Stimulated activated CD8-positive, alpha-beta memory T cell treated with anti-CD3 and anti-CD28 coated beads, Interleukin-12 subunit alpha, Interleukin-12 subunit beta, amount 100 ng/mL, for 24 hours (primary cell): ENCODE results near the gene BLVRA.
"Not testable (repeated sequence)": the region's sequence is repeated elsewhere in the genome, so short reads cannot be mapped to it uniquely, and the experiment has no call there.

Experiments
- DNase-seq: peaks from one replicate; pipeline ENCODE4 v3.0.0-alpha.2; 2020; ENCODE audit errors: extremely low read depth

Gene BLVRA

GRCh38 chr7:43769281-43769680, 10.8 kb downstream of the BLVRA start:
- no peak for DNase-seq

- no peak for DNase-seq
Measured at GRCh38 chr7:43769791-43770465, 11.4 kb downstream of the BLVRA start.

- DNase-seq, result no peak
Measured at GRCh38 chr7:43771128-43771527, 12.6 kb downstream of the BLVRA start.

GRCh38 chr7:43771573-43771972, 13.1 kb downstream of the BLVRA start:
- DNase-seq, result no peak

- DNase-seq, result not testable (repeated sequence)
Measured at GRCh38 chr7:43773268-43773667, 14.8 kb downstream of the BLVRA start.

- not testable (repeated sequence) for DNase-seq
Measured at GRCh38 chr7:43775255-43775654, 16.8 kb downstream of the BLVRA start.

- DNase-seq, result not testable (repeated sequence)
Measured at GRCh38 chr7:43778293-43779044, 20.0 kb downstream of the BLVRA start.

- no peak for DNase-seq
Measured at GRCh38 chr7:43779045-43779812, 20.7 kb downstream of the BLVRA start.

- no peak for DNase-seq
Measured at GRCh38 chr7:43781726-43782607, 23.5 kb downstream of the BLVRA start.

GRCh38 chr7:43782768-43783555, 24.5 kb downstream of the BLVRA start:
- no peak for DNase-seq

GRCh38 chr7:43784030-43784584, 25.6 kb downstream of the BLVRA start:
- no peak for DNase-seq

GRCh38 chr7:43784585-43785087, 26.2 kb downstream of the BLVRA start:
- not testable (repeated sequence) for DNase-seq

- no peak for DNase-seq
Measured at GRCh38 chr7:43785420-43785819, 26.9 kb downstream of the BLVRA start.

- no peak for DNase-seq
Measured at GRCh38 chr7:43787771-43788170, 29.3 kb downstream of the BLVRA start.

GRCh38 chr7:43790006-43790405, 31.5 kb downstream of the BLVRA start:
- no peak for DNase-seq

GRCh38 chr7:43790834-43791233, 32.4 kb downstream of the BLVRA start:
- no peak for DNase-seq

GRCh38 chr7:43791665-43792064, 33.2 kb downstream of the BLVRA start:
- DNase-seq, result no peak

GRCh38 chr7:43792471-43793150, 34.1 kb downstream of the BLVRA start:
- DNase-seq, result no peak

GRCh38 chr7:43799605-43800004, 41.1 kb downstream of the BLVRA start:
- DNase-seq, result no peak

- no peak for DNase-seq
Measured at GRCh38 chr7:43803865-43804264, 45.4 kb downstream of the BLVRA start.
